GM23248 (cell line): ENCODE results near the gene PIN4. TPM values are rescaled to one million over a fixed set of nuclear protein-coding genes. Genes with fewer than 3 reads are reported as not detected.
A peak's percentile ranks its signal among the peaks of the same experiment; 100 is the strongest.

ENCODE experiments used
- DNase-seq: peaks from one replicate; pipeline ENCODE4 v3.0.0-alpha.2; 2015
- H2AFZ ChIP-seq: fragments of 200-600 bp; sonication (generic); 2 replicates; pipeline ENCODE4 v1.6.1; 2016; ENCODE audit warnings: antibody characterized with exemption
- H3F3A ChIP-seq: fragments of 200-600 bp; sonication (generic); 2 replicates; pipeline ENCODE4 v1.6.1; 2016; ENCODE audit warnings: mild to moderate bottlenecking, antibody characterized with exemption, mixed run types; ENCODE audit not compliant: insufficient read depth
- H3K27ac ChIP-seq: fragments of 200-600 bp; sonication (generic); 2 replicates; pipeline ENCODE4 v1.5.1; 2016; ENCODE audit warnings: mild to moderate bottlenecking
- H3K27me3 ChIP-seq: fragments of 200-600 bp; sonication (generic); replicated peaks from 2 replicates; pipeline ENCODE4 v1.6.1; 2016; ENCODE audit warnings: mild to moderate bottlenecking; ENCODE audit not compliant: insufficient read depth
- H3K36me3 ChIP-seq: fragments of 200-600 bp; sonication (generic); 2 replicates; pipeline ENCODE4 v1.6.1; 2016; ENCODE audit warnings: low read depth, mild to moderate bottlenecking
- H3K4me1 ChIP-seq: fragments of 200-600 bp; sonication (generic); 2 replicates; pipeline ENCODE4 v1.6.1; 2016; ENCODE audit warnings: mild to moderate bottlenecking; ENCODE audit not compliant: insufficient read depth
- H3K4me2 ChIP-seq: fragments of 200-600 bp; sonication (generic); one replicate; pipeline ENCODE4 v1.6.1; 2016; ENCODE audit warnings: mild to moderate bottlenecking; ENCODE audit not compliant: unreplicated experiment
- H3K4me3 ChIP-seq: fragments of 200-600 bp; sonication (generic); 2 replicates; pipeline ENCODE4 v1.5.1; 2016; ENCODE audit warnings: mild to moderate bottlenecking
- H3K79me2 ChIP-seq: fragments of 200-600 bp; sonication (generic); 2 replicates; pipeline ENCODE4 v1.6.1; 2016; ENCODE audit warnings: mild to moderate bottlenecking; ENCODE audit not compliant: insufficient read depth
- H3K9ac ChIP-seq: fragments of 200-600 bp; sonication (generic); 2 replicates; pipeline ENCODE4 v1.6.1; 2016; ENCODE audit warnings: mild to moderate bottlenecking
- H3K9me2 ChIP-seq: fragments of 200-600 bp; sonication (generic); 2 replicates; pipeline ENCODE4 v1.6.1; 2016; ENCODE audit warnings: mixed run types, mild to moderate bottlenecking, moderate library complexity; ENCODE audit not compliant: insufficient read depth
- H3K9me3 ChIP-seq: fragments of 200-600 bp; sonication (generic); one replicate; pipeline ENCODE4 v1.6.1; 2017; ENCODE audit warnings: low read depth
- H4K20me1 ChIP-seq: fragments of 200-600 bp; sonication (generic); 2 replicates; pipeline ENCODE4 v1.6.0; 2016; ENCODE audit not compliant: insufficient read depth
- EZH2 ChIP-seq: fragments of 200-600 bp; sonication (generic); IDR thresholded peaks from 2 replicates; pipeline ENCODE4 v1.6.1; 2018; ENCODE audit warnings: antibody characterized with exemption, mild to moderate bottlenecking; ENCODE audit not compliant: insufficient read depth, poor library complexity, severe bottlenecking
- EZH2phosphoT487 ChIP-seq: fragments of 200-600 bp; sonication (generic); IDR thresholded peaks from 2 replicates; pipeline ENCODE4 v1.6.1; 2018; ENCODE audit warnings: antibody characterized with exemption, moderate library complexity, mild to moderate bottlenecking, low read depth; ENCODE audit not compliant: insufficient read depth
- WGBS, 2 experiments: methylation state at CpG; one replicate each; pipeline ENCODE4 v1.1.6; 2015 to 2017; ENCODE audit warnings: low lambda C conversion rate in 2 of 2, low coverage in 1 of 2; ENCODE audit errors: missing lambda C conversion rate in 2 of 2; 5-methylcytosine and 5-hydroxymethylcytosine counted together
- in situ Hi-C: fragments of 300-500 bp; cut with MboI; formaldehyde crosslinking; loops from 2 replicates; pipeline ENCODE4 v1.15.0; 2020
- polyA plus RNA-seq: library from polyadenylated mRNA; unstranded; fragments of >200 nt; fragmentation: Nextera tagmentation; extraction: Ambion mirVana; gene quantifications from 2 replicates; pipeline ENCODE4 v1.2.1, GENCODE V29; 2016
- total RNA-seq: library from RNA; depleted of rRNA; stranded (reverse); fragments of >200 nt; shearing (Covaris generic); gene quantifications from 2 replicates; pipeline ENCODE4 v1.2.3, GENCODE V29; 2014; rRNA removed

Gene PIN4
- total and polyA plus RNA-seq, 2 experiments from 2014 or later = 6.5 to 24.7 TPM

DNA sequence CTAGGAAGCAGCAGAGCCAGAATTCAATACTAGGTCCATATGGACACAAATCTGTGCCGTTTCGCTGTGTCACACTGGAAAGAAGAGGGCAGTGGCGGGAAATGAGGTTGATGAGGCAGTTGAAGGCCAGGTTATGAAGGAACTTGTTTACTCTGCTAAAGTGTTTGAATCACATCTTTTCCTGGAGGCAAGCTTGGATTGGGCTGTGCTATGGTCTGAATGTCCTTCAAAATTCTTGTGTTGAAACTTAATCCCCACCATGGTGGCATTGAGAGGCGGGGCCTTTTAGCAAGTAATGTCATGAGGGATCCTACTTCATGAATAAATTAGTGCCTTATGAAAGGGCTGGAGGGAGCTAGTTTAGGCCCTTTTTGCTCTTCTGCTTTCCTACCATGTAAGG is 59.4 kb downstream of the PIN4 start:
- Histone ChIP-seq H3K27ac (no peak overlapping the region), H2AFZ (no peak overlapping the region), H3K4me1 (peaks cover 9% of the 10 kb centered on the region; the same call in 1 of the 2 replicates), H3K36me3 (no peaks in the 10 kb centered on the region), H3F3A (peaks cover 6% of the 10 kb centered on the region; the same call in 1 of the 2 replicates), H3K27me3 (no peaks in the 10 kb centered on the region), H3K79me2 (0 out of 2 replicates have a peak, but pooled peaks cover 14% of the 10 kb centered on the region), H3K4me2 (no peak overlapping the region), H3K9me2 (no peaks in the 10 kb centered on the region), H3K4me3 (no peak overlapping the region), H4K20me1 (no peaks in the 10 kb centered on the region), H3K9ac (no peak overlapping the region), H3K9me3 (no peaks in the 10 kb centered on the region)
- no peak for DNase-seq
- in situ Hi-C loops = no loop called here
- TF ChIP-seq EZH2 = no peak
- no peak for TF ChIP-seq EZH2phosphoT487
- 39 to 52% methylated on average over 4 of the region's 4 CpGs for WGBS, 2 experiments

DNA sequence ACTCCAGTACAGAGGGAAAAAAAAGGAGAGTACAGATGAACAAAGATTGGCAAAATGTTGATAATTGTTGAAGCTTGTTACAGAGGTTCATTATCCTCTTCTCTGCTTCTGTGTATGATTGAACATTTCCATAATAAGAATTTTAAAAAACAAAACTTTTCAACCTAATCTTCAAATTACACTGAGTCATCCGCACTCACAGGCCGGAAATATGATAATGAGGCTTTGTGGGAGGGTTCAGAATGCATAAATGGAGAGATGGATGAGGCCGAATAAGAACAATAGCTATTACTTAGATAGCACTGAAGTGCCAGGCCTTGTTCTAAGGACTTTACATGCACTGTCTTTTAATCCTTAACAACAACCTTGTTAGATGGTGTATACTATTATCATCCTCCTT is 61.9 kb downstream of the PIN4 start:
- Histone ChIP-seq H3F3A (peaks cover 6% of the 10 kb centered on the region; the same call in 1 of the 2 replicates), H3K4me2 (peak overlapping the region; percentile 21), H4K20me1 (no peaks in the 10 kb centered on the region), H3K9me2 (no peaks in the 10 kb centered on the region), H3K9me3 (no peaks in the 10 kb centered on the region), H3K4me3 (no peak overlapping the region), H3K27me3 (no peaks in the 10 kb centered on the region), H3K4me1 (peaks cover 9% of the 10 kb centered on the region; the same call in 1 of the 2 replicates), H3K27ac (peak overlapping the region; percentile 35; the same call in 1 of the 2 replicates), H3K36me3 (no peaks in the 10 kb centered on the region), H3K79me2 (no peaks in the 10 kb centered on the region), H2AFZ (peak overlapping the region; percentile 46; the same call in 1 of the 2 replicates), H3K9ac (no peak overlapping the region)
- in situ Hi-C loops = no loop called here
- peak; percentile 55 for DNase-seq
- WGBS, 2 experiments = 11 to 12% methylated on average over 3 of the region's 3 CpGs
- TF ChIP-seq EZH2 (no peak), EZH2phosphoT487 (no peak)

DNA sequence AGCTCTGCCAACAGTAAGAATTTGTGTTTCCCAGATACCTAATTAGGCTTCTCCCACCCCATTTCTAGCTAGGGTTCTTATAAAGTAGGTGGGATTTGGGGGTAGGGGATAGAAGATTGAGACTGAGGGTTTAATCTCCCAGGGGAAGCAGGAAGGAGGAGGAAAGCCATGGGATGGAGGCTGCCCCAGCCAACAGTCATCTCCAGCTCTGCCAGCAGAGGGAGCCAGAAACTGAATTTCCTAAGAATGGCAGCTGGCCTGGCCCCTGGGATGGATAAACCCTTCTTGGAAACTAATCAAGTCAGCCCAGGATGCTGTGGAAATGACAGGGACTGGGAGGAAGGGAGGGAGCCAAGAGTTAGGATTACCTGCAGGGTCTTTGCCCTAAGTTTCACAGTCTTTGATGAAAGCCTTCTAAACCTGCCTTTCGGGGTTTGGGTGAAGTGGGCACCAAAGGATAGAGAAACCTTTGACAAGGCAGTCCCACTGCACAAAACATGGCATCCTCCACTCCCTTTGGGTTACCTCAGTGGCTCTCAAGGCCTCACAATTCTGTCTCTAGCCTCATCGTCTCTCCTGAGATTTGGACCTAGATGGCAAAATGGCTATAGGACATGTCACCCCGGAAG is 64.0 kb downstream of the PIN4 start:
- in situ Hi-C loops = no loop called here
- H4K20me1 ChIP-seq = no peaks in the 10 kb centered on the region
- no peak overlapping the region for H3K4me2 ChIP-seq
- H3K79me2 ChIP-seq = no peaks in the 10 kb centered on the region
- TF ChIP-seq EZH2 = no peak
- H3K27ac ChIP-seq = no peak overlapping the region
- no peaks in the 10 kb centered on the region for H3K36me3 ChIP-seq
- no peak overlapping the region for H3K4me3 ChIP-seq
- no peaks in the 10 kb centered on the region for H3K27me3 ChIP-seq
- no peak overlapping the region for H3K9ac ChIP-seq
- peaks cover 9% of the 10 kb centered on the region; the same call in 1 of the 2 replicates for H3K4me1 ChIP-seq
- H3K9me3 ChIP-seq = no peaks in the 10 kb centered on the region
- peak; percentile 68 for DNase-seq
- peaks cover 6% of the 10 kb centered on the region; the same call in 1 of the 2 replicates for H3F3A ChIP-seq
- no peak overlapping the region for H2AFZ ChIP-seq
- 93% methylated on average over 3 of the region's 3 CpGs; no CpG with 5 or more reads in 1 of the 2 experiments for WGBS, 2 experiments
- no peaks in the 10 kb centered on the region for H3K9me2 ChIP-seq

DNA sequence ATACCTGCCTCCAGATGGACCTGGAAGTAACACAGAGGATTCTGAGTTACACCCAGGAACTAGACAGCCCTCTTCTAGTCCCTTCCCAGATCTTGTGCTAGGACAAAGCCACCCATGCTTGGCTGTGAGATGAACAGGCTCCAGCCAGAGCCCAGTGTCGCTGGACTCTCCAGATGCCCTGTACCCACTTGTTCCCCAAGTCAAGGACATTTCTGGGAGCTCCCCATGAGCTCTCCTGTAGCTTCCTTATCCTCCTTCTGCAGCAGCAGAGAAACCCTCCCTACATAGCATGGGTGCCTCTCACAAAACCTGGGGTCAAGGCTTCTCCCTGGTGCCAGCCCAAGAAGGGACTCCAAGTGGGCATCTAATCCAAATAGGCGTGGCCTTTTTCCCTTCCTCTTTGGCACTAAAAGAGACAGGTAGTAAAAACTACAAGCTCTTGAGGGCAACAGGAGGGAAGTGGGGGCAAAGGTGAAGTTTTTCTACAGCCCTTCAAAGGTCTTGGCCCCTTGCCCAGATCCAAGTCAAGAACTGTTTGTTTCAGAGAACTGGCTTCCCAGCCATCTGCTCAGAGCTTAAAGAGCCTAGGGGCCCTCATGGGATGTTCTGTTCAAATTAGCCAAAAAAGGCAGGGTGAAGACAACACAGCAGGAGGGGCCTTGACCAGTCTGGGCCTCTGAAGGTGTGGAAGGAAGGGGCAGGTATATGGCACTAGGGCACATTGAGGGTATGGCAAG is 65.8 kb downstream of the PIN4 start:
- Histone ChIP-seq H3K4me2 (no peak overlapping the region), H3K4me3 (no peak overlapping the region), H3K36me3 (no peaks in the 10 kb centered on the region), H3K9me2 (no peaks in the 10 kb centered on the region), H2AFZ (no peak overlapping the region), H3K27ac (no peak overlapping the region), H3K9ac (no peak overlapping the region), H3F3A (peaks cover 6% of the 10 kb centered on the region; the same call in 1 of the 2 replicates), H3K27me3 (no peaks in the 10 kb centered on the region), H4K20me1 (no peaks in the 10 kb centered on the region), H3K79me2 (no peaks in the 10 kb centered on the region), H3K4me1 (peaks cover 9% of the 10 kb centered on the region; the same call in 1 of the 2 replicates), H3K9me3 (no peaks in the 10 kb centered on the region)
- in situ Hi-C loops = no loop called here
- DNase-seq = no peak
- TF ChIP-seq EZH2 = no peak
- TF ChIP-seq EZH2phosphoT487 = no peak
- WGBS, 2 experiments = 75 to 92% methylated on average over 2 of the region's 2 CpGs

Other genes with a start within 250 kb of the PIN4 start
- gene RTL5, start 49.8 kb upstream of the PIN4 start, total RNA-seq = 1.0 and 1.8 TPM in 2 replicates
- gene RTL5, start 49.8 kb upstream of the PIN4 start, polyA plus RNA-seq = 1.5 and 1.8 TPM in 2 replicates
- 1.9 and 3.0 TPM in 2 replicates for gene ERCC6L, start 57.3 kb downstream of the PIN4 start, total RNA-seq
- 2.1 and 2.4 TPM in 2 replicates for gene ERCC6L, start 57.3 kb downstream of the PIN4 start, polyA plus RNA-seq
- gene RPS4X, start 95.5 kb downstream of the PIN4 start, total RNA-seq = 511 and 581 TPM in 2 replicates
- 160 and 165 TPM in 2 replicates for gene RPS4X, start 95.5 kb downstream of the PIN4 start, polyA plus RNA-seq
- not detected in 2 replicates for gene CITED1, start 124.2 kb downstream of the PIN4 start, total RNA-seq
- gene CITED1, start 124.2 kb downstream of the PIN4 start, polyA plus RNA-seq = 0.25 TPM in 1 of 2 replicates, not detected in the other